H1 (cell line): ENCODE data around the gene OST4. TPM values are rescaled to one million over a fixed set of nuclear protein-coding genes. Genes with fewer than 3 reads are reported as not detected.

Experiments
- CTCF ChIA-PET: fragments of 300-600 bp; sonication (Branson Sonifier 250); formaldehyde crosslinking; loops from one replicate; lab custom pipeline; 2021; ENCODE audit not compliant: partially characterized antibody; lab: Charles Lee
- POLR2A ChIA-PET: fragments of 300-600 bp; sonication (Branson Sonifier 250); formaldehyde crosslinking; loops from one replicate; lab custom pipeline; 2021; ENCODE audit warnings: inconsistent platforms; ENCODE audit not compliant: partially characterized antibody; lab: Charles Lee
- DNase-seq, 2 experiments: peaks; one replicate each; pipeline versions ENCODE4 v3.0.0 to v3.0.0-alpha.2; 2010 to 2022; ENCODE audit warnings: low spot score in 2 of 2, low read depth in 1 of 2, mixed read lengths in 1 of 2
- FAIRE-seq: peaks from 2 replicates; lab custom pipeline; 2011; peaks lifted over from hg19 to GRCh38; lab: Jason Lieb, UNC
- H2AFZ ChIP-seq: 2 replicates; pipeline ENCODE4 v1.8.1; 2012; ENCODE audit warnings: low read length, inconsistent platforms
- H2AK5ac ChIP-seq: 2 replicates; pipeline ENCODE4 v1.6.1; 2013; ENCODE audit warnings: low read depth, low read length
- H2BK120ac ChIP-seq: replicated peaks from 2 replicates; pipeline ENCODE3; 2013; ENCODE audit warnings: low read depth, low read length, inconsistent platforms
- H2BK12ac ChIP-seq: 2 replicates; pipeline ENCODE4 v1.6.1; 2013; ENCODE audit warnings: low read depth, low read length
- H2BK15ac ChIP-seq: 2 replicates; pipeline ENCODE4 v1.6.1; 2013; ENCODE audit warnings: low read length
- H2BK20ac ChIP-seq: 2 replicates; pipeline ENCODE4 v1.6.1; 2013; ENCODE audit warnings: low read length
- H2BK5ac ChIP-seq: 2 replicates; pipeline ENCODE4 v1.6.1; 2013; ENCODE audit warnings: low read depth, low read length
- H3K14ac ChIP-seq: 2 replicates; pipeline ENCODE4 v1.6.1; 2013; ENCODE audit warnings: inconsistent platforms; ENCODE audit not compliant: insufficient read length
- H3K18ac ChIP-seq: 2 replicates; pipeline ENCODE4 v1.6.1; 2013; ENCODE audit warnings: low read length; ENCODE audit errors: extremely low read depth
- H3K23ac ChIP-seq: 2 replicates; pipeline ENCODE4 v1.6.1; 2013; ENCODE audit warnings: inconsistent platforms; ENCODE audit not compliant: insufficient read length
- H3K23me2 ChIP-seq: 2 replicates; pipeline ENCODE4 v1.6.1; 2013; ENCODE audit warnings: low read depth, low read length
- H3K27ac ChIP-seq: 2 replicates; pipeline ENCODE4 v1.6.1; 2011; ENCODE audit warnings: low read depth, low read length, inconsistent platforms
- H3K27me3 ChIP-seq, 4 experiments: replicated peaks in 1 of 4; 1 replicate in 1 of 4; 2 replicates in 3 of 4; pipeline versions ENCODE4 v1.6.1 to v1.8.1; 2011 to 2013; ENCODE audit warnings: low read length in 3 of 4, mild to moderate bottlenecking in 3 of 4, inconsistent platforms in 2 of 4, mixed read lengths in 2 of 4, moderate library complexity in 1 of 4; ENCODE audit not compliant: control insufficient read depth in 3 of 4, insufficient read depth in 3 of 4; ENCODE audit errors: extremely low read depth in 1 of 4
- H3K36me3 ChIP-seq, 4 experiments: 2 replicates each; pipeline versions ENCODE4 v1.6.1 to v1.8.1; 2011 to 2013; ENCODE audit warnings: mild to moderate bottlenecking in 4 of 4, low read length in 3 of 4, moderate library complexity in 2 of 4, control low read depth in 1 of 4, inconsistent platforms in 1 of 4; ENCODE audit not compliant: insufficient read depth in 4 of 4, control insufficient read depth in 2 of 4
- H3K4ac ChIP-seq: replicated peaks from 2 replicates; pipeline ENCODE3; 2013; ENCODE audit warnings: low read length, low read depth, mixed read lengths, inconsistent platforms; ENCODE audit not compliant: insufficient read length
- H3K4me1 ChIP-seq, 4 experiments: replicated peaks in 1 of 4; 1 replicate in 1 of 4; 2 replicates in 3 of 4; pipeline versions ENCODE4 v1.6.1 to v1.8.1; 2011 to 2013; ENCODE audit warnings: low read length in 3 of 4, inconsistent platforms in 2 of 4, mixed read lengths in 1 of 4; ENCODE audit not compliant: insufficient read depth in 4 of 4, control insufficient read depth in 3 of 4
- H3K4me2 ChIP-seq, 2 experiments: 2 replicates each; pipeline versions ENCODE4 v1.6.1 to v1.8.1; 2011 to 2013; ENCODE audit warnings: low read depth in 2 of 2, low read length in 2 of 2, control low read depth in 1 of 2, inconsistent platforms in 1 of 2, mild to moderate bottlenecking in 1 of 2; ENCODE audit not compliant: insufficient read depth in 1 of 2
- H3K4me3 ChIP-seq, 4 experiments: fragments of 200-600, 300-600 bp in 1 of 4; sonication (generic), shearing (Covaris generic), sonication (Bioruptor Twin) in 1 of 4; 2 replicates each; pipeline versions ENCODE4 v1.5.1 to v1.8.1; 2011 to 2016; ENCODE audit warnings: low read length in 4 of 4, low read depth in 3 of 4, control low read depth in 2 of 4, inconsistent platforms in 2 of 4, mild to moderate bottlenecking in 2 of 4, mixed read lengths in 1 of 4, moderate library complexity in 1 of 4; ENCODE audit not compliant: insufficient read depth in 2 of 4; ENCODE audit errors: extremely low read depth in 1 of 4
- H3K56ac ChIP-seq: replicated peaks from 2 replicates; pipeline ENCODE3; 2013; ENCODE audit warnings: low read depth, mild to moderate bottlenecking, mixed read lengths, low read length, inconsistent platforms; ENCODE audit not compliant: insufficient read length
- H3K79me1 ChIP-seq: 2 replicates; pipeline ENCODE4 v1.6.1; 2013; ENCODE audit warnings: low read depth, low read length, control low read depth
- H3K79me2 ChIP-seq, 2 experiments: 2 replicates each; pipeline versions ENCODE4 v1.6.1 to v1.8.1; 2012 to 2013; ENCODE audit warnings: low read length in 2 of 2, mild to moderate bottlenecking in 2 of 2, inconsistent platforms in 1 of 2; ENCODE audit not compliant: insufficient read depth in 2 of 2, control insufficient read depth in 1 of 2
- H3K9ac ChIP-seq, 4 experiments: replicated peaks in 1 of 4; 1 replicate in 1 of 4; 2 replicates in 3 of 4; pipeline versions ENCODE4 v1.6.1 to v1.8.1; 2011 to 2013; ENCODE audit warnings: low read depth in 3 of 4, low read length in 3 of 4, control low read depth in 2 of 4, mild to moderate bottlenecking in 2 of 4, moderate library complexity in 2 of 4, inconsistent platforms in 1 of 4; ENCODE audit errors: extremely low read depth in 1 of 4
- H3K9me3 ChIP-seq, 2 experiments: 2 replicates each; pipeline versions ENCODE4 v1.6.1 to v1.8.1; 2012 to 2013; ENCODE audit warnings: mild to moderate bottlenecking in 2 of 2, moderate library complexity in 2 of 2, control low read depth in 1 of 2, inconsistent platforms in 1 of 2, low read depth in 1 of 2, low read length in 1 of 2, mixed read lengths in 1 of 2; ENCODE audit not compliant: insufficient read depth in 2 of 2
- H4K20me1 ChIP-seq, 2 experiments: replicated peaks in 1 of 2; 2 replicates each; pipeline versions ENCODE3 to v1.8.1; 2011 to 2013; ENCODE audit warnings: inconsistent platforms in 2 of 2, low read length in 2 of 2, mild to moderate bottlenecking in 1 of 2; ENCODE audit not compliant: insufficient read depth in 2 of 2, control insufficient read depth in 1 of 2
- H4K5ac ChIP-seq: 2 replicates; pipeline ENCODE4 v1.6.1; 2013; ENCODE audit warnings: low read length, low read depth, mixed read lengths, inconsistent platforms; ENCODE audit not compliant: insufficient read length
- H4K8ac ChIP-seq: 2 replicates; pipeline ENCODE4 v1.8.0; 2013; ENCODE audit warnings: mild to moderate bottlenecking, moderate library complexity, low read length, inconsistent platforms; ENCODE audit not compliant: insufficient read depth; ENCODE audit errors: extremely low read depth
- H4K91ac ChIP-seq: replicated peaks from 2 replicates; pipeline ENCODE3; 2013; ENCODE audit warnings: low read length, mixed read lengths, inconsistent platforms; ENCODE audit not compliant: insufficient read length
- BRCA1 ChIP-seq: IDR thresholded peaks from 2 replicates; pipeline ENCODE4 v1.6.1; 2012; ENCODE audit warnings: low read depth, low read length, improper control_type of control experiment
- CBX5 ChIP-seq: fragments of 300-800, 300-1000 bp; sonication (generic); IDR thresholded peaks from 2 replicates; pipeline ENCODE4 v1.7.1; 2016; ENCODE audit warnings: antibody characterized with exemption, low read length, low read depth
- CHD2 ChIP-seq: IDR thresholded peaks from 2 replicates; pipeline ENCODE4 v1.6.1; 2012; ENCODE audit warnings: low read length, improper control_type of control experiment
- CTCF ChIP-seq, 3 experiments: IDR thresholded peaks; 1 replicate in 2 of 3; 2 replicates in 1 of 3; pipeline versions ENCODE4 v1.5.1 to v1.6.1; 2011; ENCODE audit warnings: low read length in 3 of 3, mild to moderate bottlenecking in 3 of 3, inconsistent platforms in 2 of 3, low read depth in 1 of 3, moderate library complexity in 1 of 3; ENCODE audit not compliant: insufficient read depth in 1 of 3; ENCODE audit errors: control extremely low read depth in 1 of 3
- EP300 ChIP-seq, 2 experiments: IDR thresholded peaks; 1 replicate in 1 of 2; 2 replicates in 1 of 2; pipeline ENCODE4 v1.6.1; 2011 to 2012; ENCODE audit warnings: low read depth in 2 of 2, low read length in 2 of 2, mild to moderate bottlenecking in 2 of 2, borderline replicate concordance in 1 of 2, inconsistent platforms in 1 of 2, moderate library complexity in 1 of 2
- NRF1 ChIP-seq: IDR thresholded peaks from 2 replicates; pipeline ENCODE4 v1.6.1; 2011; ENCODE audit warnings: mild to moderate bottlenecking, low read depth, low read length, improper control_type of control experiment
- RBBP5 ChIP-seq: IDR thresholded peaks from 2 replicates; pipeline ENCODE4 v1.7.1; 2012; ENCODE audit warnings: low read depth, mild to moderate bottlenecking, inconsistent platforms, low read length, moderate library complexity, borderline replicate concordance
- SIN3A ChIP-seq, 2 experiments: IDR thresholded peaks in 1 of 2; conservative IDR thresholded peaks in 1 of 2; 2 replicates each; pipeline ENCODE4 v1.6.1; 2011 to 2012; ENCODE audit warnings: low read length in 2 of 2, improper control_type of control experiment in 1 of 2, low read depth in 1 of 2, mild to moderate bottlenecking in 1 of 2
- SIRT6 ChIP-seq: IDR thresholded peaks from one replicate; pipeline ENCODE4 v1.7.1; 2012; ENCODE audit warnings: low read length, inconsistent platforms
- TAF7 ChIP-seq: optimal IDR thresholded peaks from 2 replicates; pipeline ENCODE3; 2011; ENCODE audit warnings: low read depth, mild to moderate bottlenecking, inconsistent platforms, low read length, moderate library complexity, borderline replicate concordance
- TBP ChIP-seq: IDR thresholded peaks from 2 replicates; pipeline ENCODE4 v1.6.1; 2011; ENCODE audit warnings: low read depth, low read length, improper control_type of control experiment
- WGBS, 2 experiments: shearing (Covaris generic) in 1 of 2; methylation state at CpG; one replicate each; pipeline versions ENCODE4 v1.1.6 to v1.1.7; 2013 to 2015; ENCODE audit warnings: low lambda C conversion rate in 2 of 2, mixed read lengths in 2 of 2, inconsistent platforms in 1 of 2, low coverage in 1 of 2, missing lambda C conversion rate in 1 of 2; ENCODE audit not compliant: insufficient replicate concordance in 2 of 2, insufficient coverage in 1 of 2, insufficient read length in 1 of 2; ENCODE audit errors: extremely low coverage in 1 of 2, missing lambda C conversion rate in 1 of 2; 5-methylcytosine and 5-hydroxymethylcytosine counted together
- polyA plus RNA-seq, 7 experiments: library from polyadenylated mRNA; depleted of rRNA in 3 of 7; stranded (reverse) in 5 of 7; unstranded in 2 of 7; fragments of >200 nt in 5 of 7; fragments of 200-250 nt in 2 of 7; gene quantifications; 1 replicate in 5 of 7; 2 replicates in 1 of 7; 4 replicates in 1 of 7; pipeline versions ENCODE4 v1.2.1 to v1.2.3, GENCODE V29; 2011 to 2013; ENCODE audit warnings: missing spikeins in 2 of 7, mixed read lengths in 2 of 7
- total RNA-seq: library from RNA; stranded (reverse); fragmentation: NEBNext Ultra II Directional; extraction: Animal tissue kit (Norgen Biotek cat#: 25700); gene quantifications from 2 replicates; pipeline ENCODE4 v1.2.1, GENCODE V29; 2021

Gene OST4
- total and polyA plus RNA-seq, 2 of the 8 experiments (the other 6 are each of a cell fraction or from before 2014, with no cell fraction given), result 225 to 865 TPM

- H3K79me1 ChIP-seq, result peaks cover 12% of the 10 kb centered on the region; the same call in 1 of the 2 replicates
- peaks cover 6 to 8% of the 10 kb centered on the region in 2 experiments for H4K20me1 ChIP-seq
- H3K4ac ChIP-seq, result no peak overlapping the region
- no peak overlapping the region for H3K4me2 ChIP-seq
- no peaks in the 10 kb centered on the region for H3K27me3 ChIP-seq
- H3K27ac ChIP-seq, result no peak overlapping the region
- H3K79me2 ChIP-seq, result peaks cover 0 to 12% of the 10 kb centered on the region in 2 experiments; a peak in 3 of 4 replicates
- H2BK12ac ChIP-seq, result no peak overlapping the region
- no peak overlapping the region for H2AK5ac ChIP-seq
- H3K9me3 ChIP-seq, result no peaks in the 10 kb centered on the region
- H4K5ac ChIP-seq, result no peak overlapping the region
- no peak overlapping the region for H3K4me3 ChIP-seq
- 91% methylated on average over 5 of the region's 5 CpGs; no CpG with 5 or more reads in 1 of the 2 experiments for WGBS, 2 experiments
- H3K23me2 ChIP-seq, result peaks cover 12% of the 10 kb centered on the region; the same call in 1 of the 2 replicates
- FAIRE-seq (no peak), DNase-seq (no peak)
- no peak overlapping the region for H2BK15ac ChIP-seq
- H3K56ac ChIP-seq, result no peak overlapping the region
- H3K18ac ChIP-seq, result no peak overlapping the region
- H2BK120ac ChIP-seq, result no peak overlapping the region
- no peak overlapping the region for H4K91ac ChIP-seq
- H2BK5ac ChIP-seq, result no peak overlapping the region
- H3K4me1 ChIP-seq, result peaks cover 0 to under 1% (median 0%) of the 10 kb centered on the region in 4 experiments; a peak in 3 of 7 replicates
- no peak overlapping the region for H3K23ac ChIP-seq
- no peak overlapping the region for H3K14ac ChIP-seq
- CTCF ChIA-PET, result interaction anchor here (0.5 to 1.7 kb wide), 8 partner anchors 11 to 907 kb away, joined by 3 to 5 read pairs (median 3); partner anchors contain the start of gene KHK
- no peak overlapping the region for H3K9ac ChIP-seq
- H2AFZ ChIP-seq, result no peak overlapping the region
- POLR2A ChIA-PET, result interaction anchor here (0.6 to 18.5 kb wide), 6 partner anchors 11 to 1521 kb away, joined by 3 to 441 read pairs (median 6); partner anchors contain the start of genes AGBL5 and TMEM214
- no peak overlapping the region for H4K8ac ChIP-seq
- H3K36me3 ChIP-seq, result peaks cover 12 to 41% (median 18%) of the 10 kb centered on the region in 4 experiments; a peak in 7 of 8 replicates
- no peak overlapping the region for H2BK20ac ChIP-seq
- TF ChIP-seq CHD2 (no peak), TAF7 (no peak), CBX5 (no peak), TBP (no peak), NRF1 (no peak), SIRT6 (no peak), SIN3A (conservative IDR thresholded peaks at IDR 0.05 in 1 of 2, IDR thresholded peaks at IDR 0.05 in 1 of 2; ENCODE audit: low read depth in 1 of 2, low read length in 2 of 2) (no peak), RBBP5 (no peak), EP300 (IDR thresholded peaks at IDR 0.05; ENCODE audit: borderline replicate concordance in 1 of 2, low read depth in 2 of 2, low read length in 2 of 2) (no peak), CTCF (IDR thresholded peaks at IDR 0.05; ENCODE audit: control extremely low read depth in 1 of 3, insufficient read depth in 1 of 3, low read depth in 1 of 3, low read length in 3 of 3) (no peak), BRCA1 (no peak)
Observed at GRCh38 chr2:27067385-27067784, 4.1 kb downstream of the OST4 start.
